Iris pigment epithelial cell (primary cell): ENCODE measurements around the gene SH3PXD2A.
A peak's percentile ranks its signal among the peaks of the same experiment; 100 is the strongest.
"Not testable (repeated sequence)": the region's sequence is repeated elsewhere in the genome, so short reads cannot be mapped to it uniquely, and the experiment has no call there.

Source experiments
- DNase-seq: peaks from one replicate; pipeline ENCODE4 v3.0.0-alpha.2; 2011; ENCODE audit warnings: low read depth

SH3PXD2A gene

DNA sequence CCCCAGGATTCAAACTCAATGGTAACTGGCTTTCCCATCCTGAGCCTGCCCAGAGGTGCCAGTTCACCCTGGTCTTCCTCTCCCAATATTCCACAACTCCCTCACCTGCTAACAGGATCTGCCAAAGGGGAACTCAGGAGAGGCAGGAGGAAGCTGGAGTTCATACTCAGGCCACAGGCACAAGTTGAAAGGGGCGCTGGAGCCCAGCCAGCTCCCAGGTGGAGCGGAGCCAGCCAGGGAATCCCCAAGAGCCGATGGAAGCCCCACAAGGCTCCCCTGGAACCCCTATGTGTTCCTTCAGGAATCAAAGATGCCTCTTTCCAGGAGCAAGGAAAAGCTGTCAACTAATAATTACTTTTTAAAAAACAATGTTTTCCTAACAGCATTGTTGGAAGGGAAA is 63.5 kb downstream of the SH3PXD2A start:
- DNase-seq = no peak

DNA sequence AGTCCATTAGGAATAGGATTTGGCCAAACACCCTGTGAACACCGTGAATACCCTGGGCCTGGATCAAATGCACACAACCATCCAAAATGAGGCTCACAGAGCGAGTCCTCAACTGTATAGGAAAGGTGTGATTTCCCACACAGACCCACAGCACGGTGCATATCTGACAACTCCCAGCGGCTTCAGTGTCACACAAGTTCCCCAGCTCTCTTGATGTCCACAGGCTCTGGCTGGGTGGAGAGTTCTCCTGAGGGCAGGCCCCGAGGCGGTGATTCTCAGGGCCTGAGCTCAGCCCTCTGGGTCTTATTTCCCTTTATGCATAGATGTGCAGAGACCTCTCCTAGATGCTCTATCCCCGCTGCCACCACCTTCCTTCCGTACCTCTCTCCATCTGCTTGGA is 64.1 kb downstream of the SH3PXD2A start:
- no peak for DNase-seq

DNA sequence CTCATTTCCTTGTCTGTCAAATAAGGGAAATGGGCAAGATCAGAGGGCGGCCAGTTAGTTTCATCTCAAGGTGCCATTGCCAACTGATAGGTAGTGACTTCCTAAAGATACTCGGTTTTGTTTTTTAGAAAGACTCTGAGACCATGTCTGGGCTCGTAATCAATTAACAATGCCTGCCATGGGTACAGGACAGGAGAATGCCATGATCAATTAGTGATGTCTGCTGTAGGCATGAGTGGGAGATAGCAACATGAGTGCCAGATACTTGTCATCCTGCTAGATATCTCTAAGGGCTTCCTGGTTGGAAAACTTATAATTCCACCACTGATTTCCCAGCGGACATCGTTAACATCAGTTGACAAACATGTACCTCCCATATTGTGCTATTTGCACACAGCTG is 64.8 kb downstream of the SH3PXD2A start:
- no peak for DNase-seq

DNA sequence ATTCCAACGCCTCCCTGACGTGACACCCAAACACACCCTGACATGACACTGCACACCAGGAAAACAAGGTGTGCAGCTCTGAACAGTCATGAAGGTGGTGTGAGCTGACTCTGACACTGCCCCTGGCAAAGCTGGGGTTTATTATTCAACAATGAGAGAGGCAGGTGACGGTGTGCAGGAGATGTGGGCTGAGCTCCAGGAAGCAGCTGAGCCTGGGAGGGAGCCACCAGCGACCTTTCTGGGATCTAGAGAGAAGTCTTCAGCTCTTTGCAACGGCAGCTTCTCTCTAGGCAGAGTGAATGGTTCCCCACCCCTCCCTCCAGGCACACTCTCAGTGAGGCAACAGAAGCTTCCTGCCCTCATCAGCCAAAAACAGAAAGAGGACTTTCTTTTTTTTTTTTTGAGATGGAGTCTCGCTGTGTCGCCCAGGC is 65.6 kb downstream of the SH3PXD2A start:
- DNase-seq = no peak

DNA sequence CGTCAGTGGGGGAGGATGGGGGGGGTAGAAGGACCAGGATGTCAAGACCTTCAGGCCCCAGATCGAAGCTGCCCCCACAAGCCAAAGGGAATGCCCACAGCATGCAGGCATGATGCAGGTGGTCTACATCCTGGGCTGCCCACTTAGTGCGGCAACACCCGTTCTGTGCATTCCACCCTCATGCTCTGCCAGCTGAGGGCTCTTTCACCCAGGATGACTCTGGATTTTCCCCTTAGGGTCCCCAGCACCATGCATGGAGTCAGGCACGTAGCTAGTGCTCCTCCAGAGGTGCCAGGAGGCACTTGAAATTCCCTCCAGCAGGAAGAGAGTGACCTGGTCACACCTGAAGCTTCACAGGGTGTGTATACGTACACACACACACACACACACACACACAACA is 66.2 kb downstream of the SH3PXD2A start:
- DNase-seq = no peak

DNA sequence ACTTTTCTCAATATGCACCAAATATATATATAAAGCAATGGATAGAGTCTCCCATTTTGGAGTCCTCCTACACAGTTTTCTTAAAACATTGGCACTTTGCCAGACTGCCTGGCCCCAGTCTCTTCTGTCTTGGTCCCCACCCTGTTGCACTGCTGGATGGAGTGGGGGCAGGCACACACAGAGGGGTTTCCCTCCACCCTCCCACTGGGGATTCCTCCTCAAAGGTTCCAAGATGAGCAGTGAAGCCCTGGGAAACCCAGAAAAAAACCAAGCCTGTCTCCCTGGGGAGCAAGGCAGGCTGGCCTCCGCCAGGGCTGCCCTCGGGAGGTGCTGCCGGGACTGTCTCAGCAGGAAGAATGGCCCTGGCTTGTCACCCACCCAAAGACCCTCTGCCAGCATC is 68.0 kb downstream of the SH3PXD2A start:
- no peak for DNase-seq

DNA sequence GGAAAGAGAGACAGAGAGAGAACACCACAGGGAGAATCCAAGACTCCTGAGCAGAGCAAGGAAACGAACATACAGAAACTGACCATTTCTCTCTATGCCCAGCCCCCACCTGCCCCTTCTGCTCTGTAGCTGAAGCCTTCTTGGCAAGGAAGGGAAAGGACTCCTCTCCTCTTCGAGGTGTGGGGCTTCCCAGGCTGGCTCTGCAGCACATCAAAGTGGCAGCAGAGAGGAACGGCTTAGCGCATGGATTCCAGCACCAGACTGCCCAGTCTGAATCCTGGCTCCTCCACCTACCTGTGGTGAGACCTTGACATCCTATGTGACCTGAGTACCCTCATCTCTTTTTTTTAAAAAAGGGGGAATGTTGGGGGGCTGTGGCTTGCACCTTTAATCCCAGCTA is 69.4 kb downstream of the SH3PXD2A start:
- DNase-seq = no peak

DNA sequence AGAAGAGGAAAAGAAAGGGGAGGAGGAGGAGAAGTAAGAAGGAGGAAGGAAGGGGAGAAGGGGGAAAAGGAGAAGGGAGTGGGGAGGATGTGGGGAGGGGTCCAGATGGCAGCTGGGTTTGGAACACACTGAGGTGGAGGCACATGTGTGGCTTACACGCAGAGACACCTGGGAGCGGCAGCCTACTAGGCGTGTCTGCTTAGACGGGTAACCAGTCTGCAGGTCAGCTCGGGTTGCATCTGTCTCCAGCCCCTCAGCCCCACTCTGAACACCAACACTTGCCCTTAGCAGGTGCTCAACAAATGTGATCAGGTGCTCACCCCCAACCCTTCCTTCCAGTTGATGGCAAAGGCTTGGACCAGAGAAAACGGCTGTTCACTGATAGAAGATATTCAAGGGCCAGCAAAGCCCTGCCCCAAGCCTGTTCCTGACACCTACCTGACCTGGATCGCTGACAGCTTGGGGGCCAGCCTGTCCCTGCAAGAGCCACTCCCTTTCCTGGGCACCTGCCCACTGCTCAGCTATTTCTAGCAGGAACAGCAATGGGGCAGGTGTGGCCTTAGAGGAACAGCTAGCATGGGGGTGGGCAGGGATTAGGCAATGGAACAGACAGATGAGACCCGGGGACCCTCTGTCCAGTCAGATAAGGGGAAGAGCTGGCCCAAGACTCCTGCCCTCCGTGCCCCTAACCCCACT is 70.5 kb downstream of the SH3PXD2A start:
- DNase-seq = no peak

DNA sequence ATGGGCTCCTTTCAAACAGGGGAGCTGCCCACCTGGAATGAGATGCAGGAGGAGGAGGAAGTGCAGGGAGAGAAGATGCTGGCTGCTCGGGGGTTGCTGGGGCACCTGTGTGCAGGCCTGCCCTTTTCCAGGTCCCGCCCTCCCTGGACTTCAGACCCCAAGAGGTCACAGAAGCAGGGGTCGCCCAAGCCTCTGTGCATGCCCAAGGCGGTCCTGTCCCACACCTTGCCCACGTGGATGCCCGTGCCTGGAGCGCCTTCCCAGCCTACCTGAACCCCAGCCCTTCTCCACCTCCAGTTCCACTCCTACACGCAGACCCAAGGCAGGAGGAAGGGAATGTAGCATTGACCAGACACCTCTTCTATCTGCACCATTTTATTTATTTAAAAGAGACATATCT is 71.3 kb downstream of the SH3PXD2A start:
- DNase-seq = no peak

DNA sequence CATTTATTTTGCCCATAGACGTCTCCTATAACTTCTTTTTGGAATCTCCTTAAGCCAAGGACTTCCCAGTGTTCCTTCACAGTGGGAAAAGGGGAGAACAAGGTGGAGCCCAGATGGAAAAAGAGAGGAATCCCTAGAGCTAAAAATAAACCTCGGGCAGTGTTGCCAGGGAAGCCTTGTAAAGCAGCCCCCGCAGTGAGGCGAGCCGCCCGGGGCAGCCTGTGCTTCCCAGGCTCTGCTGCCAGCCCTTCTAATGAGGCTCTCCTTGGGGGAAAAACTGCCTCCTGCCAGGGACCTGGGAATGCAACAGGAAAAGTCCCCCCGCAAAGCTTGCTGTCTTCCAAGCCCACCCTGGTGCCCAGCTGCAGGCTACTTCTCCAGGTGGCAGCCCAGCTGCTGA is 71.7 kb downstream of the SH3PXD2A start:
- DNase-seq = no peak

DNA sequence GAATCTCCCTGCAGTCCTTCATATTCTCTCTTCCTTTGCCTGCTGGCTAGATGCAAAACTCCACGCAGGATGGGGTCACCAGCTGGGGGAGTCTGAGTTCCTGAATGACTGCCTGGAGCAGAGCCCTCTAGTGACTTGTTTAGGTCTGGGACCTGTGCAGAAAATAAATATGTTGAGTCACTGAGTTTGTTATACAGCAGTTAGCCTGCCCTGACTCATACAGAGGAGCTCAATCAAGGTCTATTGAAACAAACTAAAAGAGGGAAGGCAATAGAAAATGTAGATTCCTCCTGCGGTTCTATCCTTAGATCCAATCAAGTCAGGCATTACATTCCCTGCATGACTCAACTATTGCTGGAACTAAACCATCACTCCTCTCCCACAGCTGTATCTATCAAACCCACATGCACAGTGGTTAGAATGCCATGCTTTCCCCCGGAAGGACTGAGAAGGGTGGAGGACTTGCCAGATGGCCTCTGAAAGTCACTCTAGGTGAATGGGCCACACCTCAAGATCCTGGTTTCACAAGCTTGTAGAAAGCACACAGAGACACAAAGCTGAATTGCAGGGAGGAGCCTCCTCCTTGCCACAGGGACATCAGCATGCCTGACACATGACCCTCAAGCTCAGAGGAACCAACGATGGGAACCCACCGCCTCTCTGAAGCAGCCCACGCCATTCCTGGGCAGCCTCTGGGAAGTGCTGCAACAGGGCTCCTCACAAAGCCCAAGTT is 73.9 kb downstream of the SH3PXD2A start:
- DNase-seq = peak; percentile 69

DNA sequence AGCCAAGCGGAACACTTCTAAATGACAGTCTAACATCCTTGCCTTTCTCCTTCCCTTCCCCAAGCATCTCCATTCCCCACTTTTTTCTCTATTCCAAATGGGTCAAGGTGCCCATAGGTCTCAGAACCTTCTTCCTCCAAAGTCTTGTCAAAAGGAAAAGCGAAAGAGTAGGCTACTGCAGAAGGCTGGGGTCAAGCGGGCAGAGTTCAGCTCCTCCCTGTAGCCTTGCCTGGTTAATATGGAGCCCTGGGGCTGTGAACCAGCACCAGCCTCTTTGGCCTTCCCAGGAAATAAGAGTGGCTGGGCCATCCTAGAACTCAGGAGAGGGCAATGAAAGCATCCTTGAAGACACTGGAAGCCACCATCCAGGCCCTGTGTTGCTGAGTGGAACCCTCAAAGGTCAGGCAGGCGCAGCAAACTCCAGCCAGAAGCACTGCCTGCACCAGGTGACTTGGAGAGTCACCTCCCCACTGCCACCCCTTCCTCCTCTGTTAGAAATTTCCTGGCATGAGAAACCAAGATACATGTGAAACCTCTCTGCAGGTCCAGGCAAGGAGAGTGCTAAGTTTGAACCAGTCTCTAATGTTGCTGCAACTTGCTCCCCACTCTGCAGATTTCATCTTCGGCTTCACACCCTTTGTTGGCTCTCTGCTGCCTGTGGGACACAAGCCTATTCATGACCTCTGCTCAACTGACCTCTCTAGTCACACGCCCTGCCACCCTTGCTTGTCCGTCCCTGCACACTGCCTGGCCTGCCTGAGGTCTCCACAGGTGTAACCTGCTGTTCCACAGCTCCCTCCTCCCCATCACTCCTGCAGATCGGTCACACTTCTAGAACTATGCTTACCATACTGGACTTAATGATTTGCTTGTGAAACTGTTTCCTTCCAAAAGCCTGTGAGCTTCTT is 74.9 kb downstream of the SH3PXD2A start:
- DNase-seq = no peak

DNA sequence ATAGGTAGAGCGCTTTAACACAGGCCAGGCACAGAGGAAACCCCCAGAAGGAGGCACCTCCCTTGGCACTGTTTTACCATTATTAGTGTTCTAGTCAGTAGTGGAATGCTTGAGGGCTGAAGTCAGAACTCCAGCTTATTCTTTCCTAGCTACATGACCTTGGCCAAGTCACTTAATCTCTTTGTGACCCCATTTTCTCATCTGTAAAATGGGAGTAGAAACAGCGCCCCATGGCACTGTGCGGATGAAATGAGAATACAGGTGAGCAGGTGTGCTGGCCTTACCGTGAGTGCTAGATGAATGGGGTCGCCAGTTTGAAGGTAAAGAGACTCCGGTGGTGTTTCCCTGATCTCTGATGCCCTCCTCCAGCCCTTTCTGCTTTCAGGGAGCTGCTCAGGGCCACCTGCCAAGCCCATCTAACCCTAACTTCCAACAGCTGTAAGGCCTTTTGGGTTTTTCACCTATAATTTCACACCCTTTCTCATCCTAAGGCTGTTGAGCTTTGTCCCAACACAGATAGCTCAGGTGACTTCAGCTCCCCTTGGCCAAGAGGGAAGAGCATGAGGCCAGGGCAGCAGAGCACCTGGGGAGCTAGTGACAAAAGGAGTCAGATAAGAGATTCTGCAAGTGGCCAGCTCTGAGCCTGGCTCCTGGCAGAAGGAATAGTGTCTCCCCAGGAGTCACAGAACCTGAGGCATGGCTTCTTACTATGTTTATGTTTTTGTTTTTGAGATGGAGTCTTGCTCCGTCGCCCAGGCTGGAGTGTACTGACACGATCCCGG is 76.8 kb downstream of the SH3PXD2A start:
- DNase-seq = no peak

DNA sequence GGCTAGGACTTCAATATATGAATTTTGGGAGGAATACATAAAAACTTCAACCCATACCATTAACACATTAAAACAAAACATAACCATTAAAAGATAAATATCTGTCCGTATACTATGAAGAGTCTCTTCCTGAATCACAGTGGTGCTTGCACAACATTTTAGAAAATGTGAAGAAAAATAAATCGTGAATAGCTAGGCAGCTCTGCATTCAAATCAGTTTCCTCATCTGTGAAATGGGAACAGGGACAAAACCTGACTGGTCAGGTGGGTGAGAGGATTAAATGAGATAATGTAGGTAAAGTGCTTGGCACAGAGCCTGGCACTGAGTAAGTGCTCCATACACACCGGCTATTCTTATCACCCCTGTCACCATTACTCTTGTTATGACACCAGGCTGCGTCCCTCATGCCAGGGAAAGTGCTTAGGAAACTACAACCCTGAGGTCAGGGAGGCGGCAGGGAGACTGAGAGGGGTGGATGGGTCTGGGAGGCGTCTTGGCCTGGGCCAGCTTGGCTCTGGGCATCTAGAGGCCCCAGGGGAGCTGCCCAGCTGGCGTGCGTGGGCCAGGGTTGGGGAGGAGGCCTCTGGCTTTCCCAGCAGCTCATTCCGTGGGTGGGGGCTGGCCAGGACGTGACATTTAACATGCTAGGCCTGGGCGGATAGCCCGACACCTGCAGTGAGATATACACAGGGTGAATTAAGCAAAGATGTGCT is 78.3 kb downstream of the SH3PXD2A start:
- DNase-seq = no peak

DNA sequence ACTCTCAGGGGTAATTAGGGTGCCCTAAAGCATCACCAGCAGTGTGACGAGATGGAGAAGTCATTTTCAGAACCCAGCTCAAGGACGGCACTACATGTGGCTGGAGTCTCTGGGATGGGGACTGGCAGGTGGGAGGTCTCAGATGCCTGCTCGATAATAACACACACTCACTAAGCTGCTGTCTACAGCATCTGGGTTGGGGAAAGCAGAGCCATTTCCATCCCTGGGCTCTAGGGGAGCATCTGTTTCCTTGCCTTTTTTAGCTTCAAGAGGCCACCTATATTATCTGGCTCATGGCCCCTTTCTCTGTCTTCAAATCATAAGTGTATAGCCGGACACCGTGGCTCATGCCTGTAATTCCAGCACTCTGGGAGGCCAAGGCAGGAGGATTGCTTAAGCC is 79.6 kb downstream of the SH3PXD2A start:
- DNase-seq = no peak

DNA sequence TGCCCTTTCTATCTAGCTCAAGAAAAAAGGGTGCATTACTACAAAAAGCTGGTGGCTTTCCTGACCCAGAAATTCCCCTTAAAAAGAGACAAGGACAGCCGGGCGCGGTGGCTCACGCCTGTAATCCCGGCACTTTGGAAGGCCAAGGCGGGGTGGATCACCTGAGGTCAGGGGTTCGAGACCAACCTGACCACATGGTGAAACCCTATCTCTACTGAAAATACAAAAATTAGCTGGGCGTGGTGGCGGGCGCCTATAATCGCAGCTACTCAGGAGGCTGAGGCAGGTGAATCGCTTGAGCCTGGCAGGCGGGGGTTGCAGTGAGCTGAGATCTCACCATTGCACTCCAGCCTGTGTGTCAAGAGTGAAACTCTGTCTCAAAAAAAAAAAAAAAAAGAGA is 82.5 kb downstream of the SH3PXD2A start:
- not testable (repeated sequence) for DNase-seq

DNA sequence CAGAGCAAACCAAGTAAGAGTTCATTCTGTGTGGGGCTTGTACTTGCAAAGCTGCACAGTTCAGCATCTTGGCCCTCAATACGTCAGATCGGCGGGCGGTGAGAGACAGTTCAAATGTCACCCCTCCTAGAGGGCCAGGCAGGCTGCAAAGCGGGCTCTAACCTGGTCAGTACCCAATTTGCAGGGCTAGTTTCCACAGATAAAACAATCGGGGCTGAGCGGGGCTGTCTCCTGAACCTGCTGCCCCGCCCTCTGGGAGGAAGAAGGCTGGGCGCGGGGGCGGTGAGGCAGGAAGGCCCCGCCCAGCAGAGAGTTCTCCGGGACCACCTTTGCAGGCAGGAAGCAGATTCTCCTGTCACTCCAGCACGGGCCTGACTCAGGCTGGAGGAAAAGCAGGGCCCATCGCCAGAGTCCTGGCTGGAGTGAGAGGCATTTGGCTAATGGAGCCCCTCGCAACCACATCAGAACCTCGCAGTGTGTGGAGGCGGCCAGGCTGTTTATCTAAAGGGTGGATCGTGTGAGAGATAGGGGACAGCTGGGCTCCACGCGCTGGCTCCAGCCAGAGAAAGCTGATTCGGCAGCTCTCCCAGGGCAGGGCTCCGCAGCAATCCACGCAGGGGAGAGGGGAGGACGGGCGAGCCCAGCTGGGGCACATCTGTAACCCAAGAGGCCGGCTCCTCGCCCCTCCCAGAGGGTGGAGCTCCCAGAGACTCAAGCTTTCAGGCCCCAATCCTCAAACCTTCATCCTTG is 83.1 kb downstream of the SH3PXD2A start:
- DNase-seq = peak; percentile 78

DNA sequence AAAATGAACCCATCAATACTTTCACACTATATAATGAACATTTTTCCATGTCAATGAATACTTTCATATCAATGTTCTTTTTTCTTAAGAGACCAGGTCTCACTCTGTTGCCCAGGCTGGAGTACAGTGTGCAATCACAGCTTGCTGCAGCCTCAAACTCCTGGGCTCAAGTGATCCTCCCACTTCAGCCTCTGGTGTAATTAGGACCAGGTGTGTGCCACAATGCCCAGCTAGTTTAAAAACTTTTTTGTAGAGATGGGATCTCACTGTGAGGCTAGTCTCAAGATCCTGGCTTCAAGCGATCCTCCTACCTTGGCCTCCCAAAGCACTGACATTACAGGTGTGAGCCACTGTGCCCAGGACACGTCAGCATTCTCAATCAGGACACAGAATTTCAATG is 85.2 kb downstream of the SH3PXD2A start:
- DNase-seq = no peak

DNA sequence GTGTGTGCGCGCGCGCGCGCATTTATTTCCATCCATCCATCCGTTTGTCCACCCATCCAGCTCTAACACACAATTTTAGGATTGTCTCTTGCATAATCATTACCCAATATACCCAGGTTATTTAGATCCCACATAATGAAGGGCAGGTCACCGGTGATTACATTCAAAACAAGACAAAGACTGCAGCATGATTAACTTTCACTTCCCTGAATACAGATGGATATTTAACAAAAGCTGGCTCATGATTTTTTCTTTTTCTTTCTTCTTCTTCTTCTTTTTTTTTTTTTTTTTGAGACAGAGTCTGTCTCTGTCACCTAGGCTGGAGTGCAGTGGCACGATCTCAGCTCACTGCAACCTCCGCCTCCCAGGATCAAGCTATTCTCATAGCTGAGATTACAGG is 86.2 kb downstream of the SH3PXD2A start:
- DNase-seq = no peak

DNA sequence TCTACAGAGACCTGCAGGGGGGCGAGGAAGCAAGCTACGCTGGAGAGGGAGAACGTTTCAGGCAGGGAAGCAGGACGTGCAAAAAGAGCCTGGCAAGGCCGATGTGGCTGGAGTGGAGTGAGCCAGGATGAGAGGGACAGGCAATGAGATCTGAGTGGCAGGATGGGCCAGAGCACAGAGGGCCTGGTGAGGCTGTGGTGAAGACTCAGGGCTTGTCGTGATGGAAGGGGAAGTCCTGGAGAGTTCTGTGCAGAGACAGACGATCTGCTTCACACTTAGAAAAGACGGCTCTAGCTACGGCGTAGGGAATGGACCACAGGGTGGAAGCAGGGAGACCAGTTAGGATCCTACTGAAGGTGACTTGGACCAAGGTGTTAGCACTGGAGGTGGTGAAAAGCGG is 87.0 kb downstream of the SH3PXD2A start:
- DNase-seq = no peak

DNA sequence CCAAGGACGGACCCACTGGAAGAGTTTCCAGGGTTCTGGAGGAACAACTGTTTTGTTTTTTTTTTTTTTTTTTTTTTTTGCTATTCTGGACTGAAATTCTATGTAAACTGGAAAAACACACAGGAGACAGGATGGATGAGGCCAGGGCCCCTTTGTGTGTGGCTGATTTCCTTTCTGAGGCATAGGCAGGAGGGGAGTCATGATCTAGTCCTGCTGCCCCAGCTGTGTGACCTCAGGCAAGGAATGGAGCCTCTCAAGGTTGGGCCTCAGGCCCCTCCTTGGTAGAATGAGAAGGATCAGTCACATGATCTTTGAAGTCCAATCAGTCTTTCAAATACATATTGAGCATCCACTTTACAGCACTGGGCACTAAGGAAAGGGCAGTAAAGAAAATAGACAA is 87.6 kb downstream of the SH3PXD2A start:
- DNase-seq = no peak
